Cortex of kidney (tissue), 1 donor: ENCODE measurements around the gene TBC1D9B.
A peak's percentile ranks its signal among the peaks of the same experiment; 100 is the strongest.

ENCODE experiments used
- DNase-seq: peaks from one replicate; lab custom pipeline; 2025; lab: John Stamatoyannopoulos, UW

Gene TBC1D9B

GRCh38 chr5:179869641-179870402, 37.9 kb downstream of the TBC1D9B start:
- no peak for DNase-seq

GRCh38 chr5:179869101-179869500, 38.6 kb downstream of the TBC1D9B start:
- no peak for DNase-seq

- no peak for DNase-seq
These were observed 39.2 kb downstream of the TBC1D9B start for GRCh38 chr5:179868541-179868940.

GRCh38 chr5:179867476-179867875, 40.2 kb downstream of the TBC1D9B start:
- DNase-seq, result no peak

DNA sequence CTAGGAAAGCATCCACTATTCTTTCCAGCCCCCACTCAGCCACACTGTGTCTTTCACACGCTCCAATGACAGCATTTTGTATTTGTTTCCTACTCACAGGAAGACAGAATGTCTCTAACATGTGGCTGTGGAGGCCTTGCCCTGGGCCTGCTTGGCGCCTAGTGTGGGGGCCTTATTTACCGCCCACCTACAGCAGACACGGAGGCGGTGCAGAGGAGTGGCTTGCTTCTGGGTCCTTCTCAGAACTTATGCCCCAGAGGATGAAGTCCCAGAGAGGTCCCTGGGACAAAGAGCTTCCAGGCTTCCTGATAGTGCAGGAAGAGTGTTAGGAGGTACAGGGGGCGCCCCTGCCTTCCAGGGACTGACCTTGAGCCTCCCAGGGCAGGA, 40.6 kb downstream of the TBC1D9B start:
- DNase-seq, result no peak

- no peak for DNase-seq
These were observed 41.2 kb downstream of the TBC1D9B start for GRCh38 chr5:179866241-179867078.

- no peak for DNase-seq
These were observed 42.0 kb downstream of the TBC1D9B start for GRCh38 chr5:179865491-179866240.

GRCh38 chr5:179864686-179865085, 43.0 kb downstream of the TBC1D9B start:
- DNase-seq, result no peak

DNA sequence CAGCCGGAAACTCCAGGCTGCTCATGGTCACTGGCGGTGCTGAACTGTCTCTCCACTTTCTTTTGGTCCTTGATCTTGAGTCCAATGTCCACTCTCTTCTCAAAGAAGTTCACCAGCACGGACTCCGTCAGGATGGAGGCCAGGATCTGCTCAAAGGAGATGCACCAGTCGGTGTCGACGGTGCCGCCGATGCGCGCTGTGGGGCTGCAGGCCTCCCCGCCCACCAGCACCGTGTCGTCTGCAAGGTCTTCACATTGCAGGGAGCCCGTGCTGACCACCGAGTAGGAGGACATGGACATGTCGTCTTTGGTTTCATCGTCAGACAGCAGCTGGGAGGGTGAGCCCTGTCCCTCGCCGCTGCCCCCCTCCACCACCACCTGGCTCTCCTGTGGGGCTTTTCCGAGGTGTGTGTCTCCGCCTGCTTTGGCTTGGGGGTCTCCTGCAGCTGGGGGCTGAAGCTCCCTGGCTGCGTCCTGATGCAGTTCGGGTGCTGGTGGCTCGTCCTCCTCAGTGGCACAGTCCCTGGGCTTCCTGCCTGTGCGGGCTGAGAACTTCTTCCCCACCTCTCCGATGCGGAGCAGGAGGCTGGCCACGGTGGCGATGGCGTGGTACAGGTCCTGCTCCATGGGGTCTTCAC, 44.1 kb downstream of the TBC1D9B start:
- DNase-seq, result no peak

DNA sequence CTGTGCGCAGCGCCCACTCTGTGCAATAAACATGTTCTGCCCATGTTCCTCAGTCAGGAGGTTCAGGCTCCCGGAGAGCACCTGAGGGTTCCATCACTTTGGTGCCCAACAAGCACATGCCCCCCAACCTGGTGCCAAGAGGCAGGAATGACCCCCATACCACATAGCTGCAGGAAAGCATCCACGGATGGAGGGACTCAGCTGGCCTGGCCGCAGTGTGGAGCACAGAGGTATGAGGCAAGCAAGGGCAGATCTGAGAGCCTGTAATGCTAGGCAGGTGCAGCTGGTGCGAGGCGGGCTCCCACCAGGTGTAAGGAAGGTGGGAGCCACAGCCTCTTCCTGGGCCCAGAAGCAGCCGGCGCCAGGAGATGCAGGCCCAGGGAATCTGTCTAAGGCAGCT, 44.8 kb downstream of the TBC1D9B start:
- DNase-seq, result no peak

GRCh38 chr5:179862296-179862695, 45.4 kb downstream of the TBC1D9B start:
- DNase-seq, result no peak

DNA sequence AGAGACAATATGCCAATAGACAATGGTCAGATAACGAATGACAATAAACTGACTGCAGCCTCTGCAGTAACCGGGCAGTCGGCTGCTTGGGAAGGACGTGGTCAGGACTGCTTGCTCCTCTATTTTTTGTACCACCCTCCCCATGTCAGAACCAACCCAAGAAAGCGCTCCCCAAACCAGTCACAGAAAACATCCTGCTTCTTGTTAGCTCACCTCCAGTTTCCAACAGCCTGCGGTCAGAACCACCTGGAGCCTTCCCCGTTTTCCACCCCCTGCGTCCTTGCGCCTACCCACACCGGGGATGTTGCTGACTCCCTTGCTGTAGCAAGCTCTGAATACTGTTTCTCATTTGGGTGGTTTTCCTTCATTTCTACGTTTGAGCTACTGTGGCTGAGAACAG, 47.4 kb downstream of the TBC1D9B start:
- no peak for DNase-seq

- DNase-seq, result peak; percentile 43
These were observed 48.9 kb downstream of the TBC1D9B start, which contains the start of gene MRNIP for GRCh38 chr5:179858586-179859427. TSS of gene MRNIP (minus strand) at chr5:179858817. CDS start at chr5:179858796, 21 bp downstream.

- DNase-seq, result no peak
These were observed 49.5 kb downstream of the TBC1D9B start for GRCh38 chr5:179858241-179858585.

DNA sequence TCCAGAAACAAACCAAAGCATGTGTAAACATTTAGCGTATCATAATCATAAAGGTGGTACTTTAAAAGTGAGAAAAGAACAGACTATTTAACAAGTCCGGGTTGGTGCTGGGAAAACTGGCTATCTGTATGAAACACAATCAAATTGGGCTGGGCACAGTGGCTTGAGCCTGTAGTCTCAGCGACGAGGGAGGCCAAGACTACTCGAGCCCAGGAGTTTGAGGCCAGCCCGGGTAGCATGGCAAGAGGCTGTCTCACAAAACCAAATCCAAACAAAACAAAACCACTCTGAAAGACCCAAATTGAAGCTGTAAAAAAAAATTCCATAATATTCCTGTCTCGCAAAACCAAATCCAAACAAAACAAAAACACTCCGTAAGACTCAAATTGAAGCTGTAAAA, 53.3 kb downstream of the TBC1D9B start:
- DNase-seq, result no peak

DNA sequence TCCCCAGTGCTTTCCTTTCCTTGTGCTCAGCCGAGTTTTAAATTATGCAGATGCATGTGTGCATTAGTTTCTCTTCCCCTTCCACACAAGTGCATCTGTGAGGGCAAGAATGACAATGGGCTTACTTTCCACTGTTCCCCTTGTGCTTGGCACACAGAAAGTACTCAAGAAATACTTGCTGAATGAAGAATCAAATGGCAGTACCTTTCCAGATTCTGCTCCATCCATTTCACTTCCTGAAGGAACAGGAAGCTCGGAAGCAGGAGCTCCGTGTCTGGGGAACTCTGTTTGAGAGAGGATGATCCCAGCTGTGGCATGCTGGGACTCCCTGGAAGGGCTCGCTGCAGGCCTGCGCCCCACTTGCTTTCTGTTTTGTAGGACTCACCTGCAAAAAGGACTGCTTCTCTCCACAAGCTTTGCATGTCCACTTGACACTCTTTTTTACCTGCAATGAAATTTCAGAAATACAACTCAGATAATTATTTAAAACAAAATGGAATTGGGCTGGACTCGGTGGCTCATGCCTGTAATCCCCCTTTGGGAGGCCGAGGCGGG, 54.6 kb downstream of the TBC1D9B start:
- no peak for DNase-seq

DNA sequence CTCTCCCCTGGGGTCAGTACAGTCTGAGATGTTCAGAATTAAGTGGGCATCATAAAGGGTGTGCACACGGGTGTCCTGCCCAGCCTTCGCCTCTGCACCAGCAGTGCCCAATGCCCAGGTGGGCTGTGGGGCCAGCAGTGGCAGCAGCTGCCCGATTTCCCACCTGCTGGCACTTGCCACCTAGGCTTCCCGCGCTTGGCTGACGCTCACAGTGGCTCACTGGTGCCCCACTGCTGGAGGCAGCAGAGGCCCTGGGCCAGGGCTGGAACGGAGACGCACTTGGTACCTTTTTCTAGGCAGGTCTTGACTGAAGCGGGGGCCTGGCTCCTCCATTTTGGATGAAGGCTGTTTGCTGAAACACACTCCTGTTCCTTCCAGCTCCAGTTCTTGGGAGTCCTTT, 66.1 kb downstream of the TBC1D9B start:
- DNase-seq, result no peak

GRCh38 chr5:179840766-179841165, 66.9 kb downstream of the TBC1D9B start:
- no peak for DNase-seq

- no peak for DNase-seq
These were observed 67.4 kb downstream of the TBC1D9B start for GRCh38 chr5:179840321-179840720.

- no peak for DNase-seq
These were observed 68.1 kb downstream of the TBC1D9B start for GRCh38 chr5:179839328-179840256.
